Renal pelvis (tissue), 4 donors: ENCODE results near the gene TRDMT1. TPM values are rescaled to one million over a fixed set of nuclear protein-coding genes. Genes with fewer than 3 reads are reported as not detected.
"Not testable (repeated sequence)": the region's sequence is repeated elsewhere in the genome, so short reads cannot be mapped to it uniquely, and the experiment has no call there.

Source experiments
- DNase-seq: peaks from one replicate; pipeline ENCODE4 v3.0.0-alpha.2; 2013
- polyA plus RNA-seq, 3 donors: library from polyadenylated mRNA; unstranded; fragments of 120-200 nt; gene quantifications; one replicate each; pipeline ENCODE4 v1.2.1, GENCODE V29; 2013; ENCODE audit not compliant: insufficient read length in 3 of 3

TRDMT1 gene
- polyA plus RNA-seq, 3 donors = 9.0 to 12.9 (median 10.9) TPM

DNA sequence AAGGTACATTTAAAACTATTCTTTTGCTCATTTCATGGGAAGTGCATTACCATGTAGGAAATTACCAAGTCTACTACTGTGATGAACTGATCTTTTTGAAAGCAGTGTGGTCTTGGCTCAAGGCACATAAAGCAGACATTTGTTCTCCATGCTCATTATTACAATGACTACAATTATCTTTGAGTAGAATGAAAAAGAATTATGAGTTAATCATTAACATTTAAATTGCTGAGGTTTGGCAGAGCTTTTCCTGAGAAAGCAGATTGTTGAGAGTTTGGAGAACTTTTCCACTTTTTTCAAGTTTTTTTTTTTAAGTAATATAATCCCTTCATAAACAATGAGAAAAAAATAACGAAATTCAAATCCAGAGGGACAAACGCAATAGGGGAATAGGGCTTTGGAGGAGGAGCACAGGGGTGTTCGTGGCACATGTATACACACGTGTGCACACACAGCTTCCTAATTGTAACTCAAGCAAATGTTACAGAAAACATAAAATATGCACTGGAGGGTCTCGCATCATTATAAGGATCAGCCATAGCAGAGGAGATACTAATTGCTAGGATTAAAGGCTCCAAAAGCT lies 62.9 kb downstream of the TRDMT1 start:
- no peak for DNase-seq

DNA sequence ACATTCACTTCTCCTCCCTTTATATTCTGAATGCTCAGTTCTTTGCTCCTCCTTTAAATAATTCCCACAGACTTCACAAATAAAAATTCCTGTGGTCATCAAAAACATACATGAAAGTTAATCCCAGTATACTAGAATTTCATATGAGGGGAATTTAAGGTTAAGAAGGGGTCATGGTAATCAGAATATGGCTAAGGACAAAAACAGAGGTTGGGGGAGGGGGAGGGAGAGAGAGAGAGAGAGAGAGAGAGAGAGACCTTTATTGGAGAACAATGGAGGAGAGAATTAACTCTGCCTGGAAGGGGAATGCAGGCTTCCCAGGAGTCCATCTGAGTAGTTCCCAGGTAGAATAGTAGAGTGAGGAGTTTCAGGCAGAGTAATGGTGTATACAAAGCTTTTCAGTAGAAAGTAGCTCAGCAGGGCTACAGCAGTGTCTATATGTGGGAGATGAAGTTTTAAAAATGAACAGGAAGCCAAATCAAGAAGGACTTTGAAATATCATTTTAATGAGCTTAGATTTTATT lies 66.7 kb downstream of the TRDMT1 start:
- DNase-seq = no peak

DNA sequence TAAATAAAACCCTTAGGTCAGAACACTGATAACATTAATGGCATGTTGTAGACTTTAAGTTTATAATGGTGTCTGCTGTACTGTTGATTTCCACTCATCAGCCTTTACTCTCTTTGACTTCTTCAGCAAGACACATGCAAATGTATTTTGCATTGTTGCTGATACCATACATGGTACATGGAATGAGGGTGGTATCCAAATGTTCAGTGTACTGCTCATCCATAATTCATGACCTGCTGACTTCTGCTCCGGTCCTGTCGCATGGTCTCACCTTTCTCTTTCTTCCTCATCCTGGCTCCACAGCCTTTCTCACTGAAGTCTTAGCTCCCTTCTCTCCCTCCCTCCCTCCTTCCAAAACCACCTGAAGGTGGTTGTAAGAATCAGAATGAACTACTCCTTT lies 67.2 kb downstream of the TRDMT1 start:
- DNase-seq = no peak

DNA sequence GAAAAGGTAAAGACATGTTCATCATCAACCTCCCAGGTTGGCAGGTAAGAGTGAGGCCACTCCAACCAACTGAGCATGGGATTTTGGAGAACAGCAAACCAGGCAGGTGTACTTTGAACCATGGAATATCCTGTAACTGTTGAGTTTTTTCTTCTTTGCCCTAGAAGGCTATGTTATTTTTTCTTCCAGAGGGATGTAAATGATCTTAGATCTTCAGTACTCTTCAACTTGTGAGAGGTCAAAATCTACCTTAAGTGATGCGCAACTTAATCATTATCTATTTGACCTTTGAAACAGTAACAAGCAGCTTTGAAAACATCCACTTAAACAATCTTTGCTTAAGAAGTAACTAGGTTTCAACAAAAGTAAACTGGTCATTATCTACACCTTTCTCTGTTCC lies 71.7 kb downstream of the TRDMT1 start, which contains the start of gene CUBN:
CUBN (minus strand) TSS at position 71 of the 400 bp plus-strand sequence; CDS start at position 25, 46 bp downstream.
- no peak for DNase-seq

DNA sequence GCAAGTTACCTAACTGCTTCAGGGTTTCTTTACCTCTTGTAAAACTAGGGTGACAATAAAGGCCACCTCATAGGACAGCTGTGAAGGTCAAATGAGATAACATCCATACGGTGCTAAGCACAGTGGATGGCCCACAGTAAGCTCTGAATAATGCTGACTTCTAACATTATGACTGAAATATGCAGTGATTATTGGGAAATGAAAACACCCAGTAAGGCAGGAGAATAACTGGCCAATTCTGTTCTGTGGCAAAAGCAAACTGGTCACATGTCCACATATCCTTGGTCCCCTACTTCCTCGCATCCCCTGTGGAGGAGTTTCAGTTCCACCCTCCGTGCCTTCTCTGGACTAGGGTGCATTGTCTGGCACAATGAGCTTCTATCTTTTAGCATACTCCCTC lies 73.2 kb downstream of the TRDMT1 start:
- DNase-seq = no peak

DNA sequence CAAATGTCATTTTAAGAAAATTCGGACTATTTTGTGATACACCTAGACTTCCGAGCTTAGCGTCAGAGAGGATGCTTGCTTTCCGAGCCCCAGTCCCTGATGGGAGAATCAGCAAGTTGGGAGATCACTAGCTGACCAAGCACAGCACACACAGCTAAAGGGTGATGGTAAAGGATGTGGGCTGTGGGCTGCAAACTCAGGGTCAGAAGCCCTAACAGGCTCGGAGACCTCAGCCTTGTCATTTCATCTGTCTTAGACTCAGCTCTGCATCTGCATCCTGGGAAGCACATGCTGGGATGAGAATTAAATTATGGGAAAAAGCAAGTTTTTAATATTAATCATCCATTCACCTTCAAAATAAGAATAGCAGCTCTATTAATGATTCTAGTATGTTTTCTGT lies 75.1 kb downstream of the TRDMT1 start:
- DNase-seq = no peak

DNA sequence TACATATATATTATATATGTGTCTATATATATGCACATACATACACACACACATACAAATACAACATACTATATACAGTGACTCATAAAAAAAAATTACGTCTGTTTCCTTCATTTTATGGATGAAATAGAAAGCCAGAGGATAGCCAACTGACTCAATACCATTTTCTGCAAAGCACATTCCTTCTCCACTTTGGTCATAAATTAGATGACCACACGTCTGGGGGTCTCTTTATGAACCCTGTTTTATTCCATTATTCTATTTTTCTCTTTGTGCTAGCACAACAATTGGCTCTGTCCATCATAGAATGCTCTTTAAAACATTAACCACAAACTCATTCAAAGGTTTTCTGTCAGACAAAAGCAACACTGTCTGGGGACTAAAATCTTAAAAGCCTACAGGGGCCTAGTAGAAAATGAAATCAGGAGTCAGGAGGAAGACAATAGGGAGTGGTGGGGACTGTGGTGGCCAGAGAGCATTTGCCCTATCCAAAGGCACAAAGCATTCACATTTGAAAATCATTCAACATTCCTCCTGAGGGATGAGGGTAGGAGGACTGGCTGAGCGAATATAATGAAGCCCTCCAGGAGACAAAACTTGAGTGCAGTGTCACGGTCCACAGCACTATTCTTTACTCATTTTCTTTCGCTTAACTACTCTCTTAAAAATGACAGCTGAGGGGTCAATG lies 76.1 kb downstream of the TRDMT1 start:
- no peak for DNase-seq

DNA sequence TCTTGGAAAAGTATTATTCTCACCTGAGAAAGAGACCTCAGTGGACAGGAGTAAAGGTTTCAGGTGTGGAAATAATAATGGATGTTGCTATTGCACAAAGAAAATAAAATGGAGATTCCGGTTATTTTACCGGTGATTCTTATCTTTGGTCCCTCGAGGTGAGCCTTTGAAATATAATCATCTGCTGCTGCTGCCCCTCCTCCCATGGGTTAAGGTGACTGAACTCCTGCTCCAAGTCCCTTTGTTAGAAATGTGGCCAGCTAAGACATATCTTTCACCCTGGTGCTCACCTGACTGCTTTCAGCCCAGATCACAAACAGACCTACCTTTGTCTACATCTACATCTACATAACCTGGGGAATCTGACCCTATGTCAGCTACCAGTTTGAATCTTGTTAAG lies 77.5 kb downstream of the TRDMT1 start:
- no peak for DNase-seq

DNA sequence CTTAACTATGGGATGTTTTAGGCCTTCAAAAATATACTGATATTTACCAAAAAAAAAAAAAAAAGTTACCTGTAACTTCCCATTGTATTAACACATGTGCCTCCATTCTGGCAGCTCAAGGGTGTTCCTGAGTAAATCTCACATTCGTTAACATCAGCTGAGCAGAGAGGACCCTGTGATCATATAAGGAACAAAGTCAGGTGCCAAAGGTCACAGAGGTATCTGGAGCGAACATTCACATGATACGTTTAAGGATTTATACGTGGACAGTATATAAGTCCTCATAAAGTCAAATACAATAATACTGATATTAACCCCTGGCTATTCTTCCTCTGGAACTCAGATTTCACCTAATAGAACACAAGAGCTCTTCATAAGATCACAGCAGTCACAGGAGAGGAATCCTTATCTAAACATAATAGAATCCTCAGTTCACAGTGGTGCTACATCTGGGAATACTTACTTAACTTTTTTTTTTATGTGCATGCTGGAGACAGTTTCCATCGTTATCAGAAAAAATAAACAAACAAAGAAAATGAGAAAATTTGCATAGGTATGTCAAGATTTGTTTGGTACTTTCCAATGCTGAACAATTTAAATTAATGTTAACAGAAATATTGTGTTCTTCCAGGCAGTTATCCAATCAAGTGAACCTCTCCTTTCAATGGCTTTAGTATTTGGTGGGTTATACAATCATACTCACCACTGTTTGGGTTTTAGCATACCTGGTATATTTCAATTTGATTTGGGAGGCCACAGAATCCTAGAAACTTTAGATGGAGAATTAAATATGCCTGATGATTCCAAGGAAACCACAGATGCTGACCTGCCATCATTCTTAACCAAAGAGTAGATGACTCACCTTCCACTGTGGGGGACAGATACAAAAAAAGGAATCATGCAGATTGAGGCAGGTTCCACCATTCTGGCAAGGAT lies 78.5 kb downstream of the TRDMT1 start:
- DNase-seq = no peak

DNA sequence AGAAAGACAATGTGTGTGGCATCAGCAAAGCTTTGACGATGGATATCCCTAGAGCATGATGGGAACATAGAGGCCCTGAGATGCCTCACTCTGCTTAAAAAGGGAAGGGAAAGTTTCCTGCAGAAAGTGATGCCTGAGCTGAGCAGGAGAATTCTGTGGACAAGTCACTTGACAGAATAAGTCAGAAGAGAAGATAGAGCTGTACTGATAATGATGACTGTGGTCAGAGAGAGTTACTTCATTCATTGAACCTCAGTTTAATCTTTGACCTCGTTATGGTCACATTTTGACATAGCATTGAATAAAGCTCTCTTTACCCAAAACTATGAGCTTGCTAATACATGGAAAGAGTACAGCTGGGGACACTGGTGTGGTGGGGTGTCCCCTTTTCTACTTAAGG lies 79.4 kb downstream of the TRDMT1 start:
- no peak for DNase-seq

DNA sequence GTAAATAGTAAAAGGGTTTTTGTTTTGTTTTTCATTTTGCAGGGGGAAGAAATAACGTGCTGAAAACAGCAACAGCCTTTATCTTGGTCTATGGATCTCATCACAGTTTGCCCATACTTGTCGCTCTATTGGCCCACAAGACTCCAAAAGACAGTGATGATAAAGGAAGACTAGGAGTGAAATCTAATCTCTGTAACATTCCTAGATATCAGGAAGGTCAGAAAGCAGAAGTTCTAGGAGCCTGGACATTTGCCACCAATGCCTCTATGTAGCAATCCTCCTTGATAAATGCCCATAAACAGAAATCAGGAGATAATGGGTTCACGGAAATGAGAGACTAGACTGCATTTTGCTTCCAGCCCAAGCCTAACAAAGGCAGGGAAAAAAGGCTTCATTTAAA lies 80.8 kb downstream of the TRDMT1 start:
- DNase-seq = no peak

DNA sequence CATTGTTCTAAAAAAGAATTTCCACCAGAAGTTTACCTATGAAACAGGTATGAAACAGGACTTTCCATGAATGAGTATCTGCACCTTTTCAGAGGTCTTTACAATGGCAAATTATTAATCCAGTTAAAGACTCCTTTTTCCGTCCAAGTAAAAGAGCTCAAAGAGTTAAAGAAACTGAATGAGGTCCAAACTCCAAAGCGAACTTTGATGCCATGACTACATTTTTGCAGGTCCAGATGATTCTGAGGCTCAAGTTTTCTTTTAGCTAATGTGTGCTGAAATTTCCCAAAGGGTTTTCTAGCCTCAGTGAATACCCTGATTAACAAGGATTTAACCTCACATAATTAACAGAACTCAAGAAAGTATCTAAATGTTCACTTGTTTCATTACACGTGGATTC lies 81.6 kb downstream of the TRDMT1 start:
- no peak for DNase-seq

DNA sequence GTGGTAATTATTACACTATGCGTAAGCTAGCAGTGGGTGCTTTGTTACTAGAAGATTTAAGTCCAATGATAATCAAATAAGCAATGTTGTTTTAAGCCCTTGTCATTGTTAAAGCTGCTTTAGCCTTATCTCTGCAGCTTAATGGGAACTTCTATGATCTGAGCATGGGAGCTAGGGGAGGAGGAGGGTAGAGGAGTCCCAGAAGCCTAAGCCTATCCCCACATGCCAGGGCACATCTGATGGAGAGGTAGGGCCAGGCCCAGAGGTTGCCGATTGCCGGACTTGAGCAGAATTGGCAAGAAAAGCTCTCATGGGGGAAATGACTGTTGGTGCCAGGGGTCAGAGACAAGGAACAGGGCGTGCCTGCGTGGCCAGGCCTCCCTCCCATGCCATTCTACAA lies 85.3 kb downstream of the TRDMT1 start:
- no peak for DNase-seq

DNA sequence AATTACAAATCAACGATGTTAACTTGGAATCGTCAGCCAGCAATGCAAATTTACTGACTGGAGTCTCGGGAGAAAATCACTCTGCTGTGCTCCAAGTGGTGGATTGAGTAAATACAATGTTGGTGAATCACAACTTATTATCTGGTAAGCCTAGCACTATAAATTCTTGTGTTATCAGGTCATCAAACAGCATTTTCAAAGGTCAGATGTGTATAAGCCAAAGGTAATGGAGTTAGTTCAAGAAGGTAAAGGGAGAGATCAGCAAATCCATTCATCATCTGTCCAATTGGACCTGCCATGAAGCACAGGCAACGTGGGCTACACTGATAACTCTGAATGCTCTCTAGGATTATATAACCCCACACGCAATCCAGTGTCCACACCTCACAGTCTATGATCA lies 85.8 kb downstream of the TRDMT1 start:
- no peak for DNase-seq

DNA sequence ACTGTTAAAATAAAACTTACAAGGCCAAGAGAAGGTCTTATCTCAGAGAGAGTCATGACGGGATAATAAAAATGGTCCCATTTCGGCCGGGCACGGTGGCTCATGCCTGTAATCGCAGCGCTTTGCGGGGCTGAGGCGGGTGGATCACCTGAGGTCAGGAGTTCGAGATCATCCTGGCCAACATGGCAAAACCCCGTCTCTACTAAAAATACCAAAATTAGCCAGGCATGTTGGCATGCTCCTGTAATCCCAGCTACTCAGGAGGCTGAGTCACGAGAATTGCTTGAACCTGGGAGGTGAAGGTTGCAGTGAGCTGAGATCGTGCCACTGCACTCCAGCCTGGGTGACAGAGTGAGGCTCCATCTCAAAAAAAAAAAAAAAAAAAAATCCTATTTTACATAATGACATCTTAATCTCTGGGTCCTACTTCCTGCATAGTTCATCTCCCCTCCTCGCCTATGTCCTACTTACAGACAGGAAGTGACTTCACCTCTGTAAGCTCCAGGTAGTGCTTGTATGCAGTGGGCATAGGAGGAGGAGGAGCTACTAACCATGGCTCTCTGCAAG lies 86.5 kb downstream of the TRDMT1 start:
- not testable (repeated sequence) for DNase-seq

DNA sequence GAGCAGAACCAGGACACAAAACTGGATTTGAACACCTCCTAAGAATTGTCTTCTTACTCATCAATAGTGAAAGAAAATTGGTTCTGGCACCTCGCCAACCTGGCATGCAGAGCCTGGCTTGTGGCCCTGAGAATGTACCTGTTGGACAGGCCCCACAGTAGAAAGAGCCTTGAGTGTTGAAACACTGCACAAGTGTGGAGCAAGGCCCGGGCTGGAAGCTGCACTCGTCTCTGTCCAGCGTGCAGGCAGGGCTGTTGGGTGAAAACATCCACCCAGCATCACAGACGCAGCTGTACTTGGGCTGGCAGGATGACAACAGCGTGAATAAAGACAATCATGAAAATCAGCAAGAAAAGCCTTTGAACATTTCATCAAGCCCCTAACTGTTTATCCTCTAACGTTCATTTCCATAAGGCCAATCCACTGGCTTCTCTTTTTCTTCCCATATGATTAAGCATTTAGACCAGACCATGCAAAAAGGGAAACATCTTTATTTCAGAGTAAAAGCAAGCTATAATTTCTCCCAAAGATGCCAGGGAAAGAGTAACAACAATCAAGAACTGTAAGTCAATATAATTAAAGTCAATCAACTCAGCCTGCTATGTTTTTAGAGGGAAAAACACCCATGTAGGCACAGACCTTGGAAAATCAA lies 87.5 kb downstream of the TRDMT1 start:
- DNase-seq = no peak

DNA sequence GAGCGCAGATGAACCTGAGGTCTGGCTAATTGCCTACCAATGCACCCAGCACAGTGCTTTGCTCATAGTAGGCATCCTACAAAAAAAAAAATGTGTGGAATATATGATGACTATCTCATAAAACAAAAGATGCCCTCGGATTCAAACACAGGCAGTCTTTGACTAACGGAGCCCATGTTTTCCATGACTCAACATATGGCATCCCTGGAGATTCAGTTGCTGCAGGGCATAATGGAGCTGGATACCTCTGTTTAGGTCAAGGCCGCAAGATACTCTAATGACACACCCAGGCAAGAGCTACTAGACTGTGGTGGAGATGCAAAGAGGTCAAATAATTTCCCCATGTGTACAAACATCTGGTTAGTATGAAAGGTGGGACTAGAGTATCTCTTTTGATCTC lies 88.1 kb downstream of the TRDMT1 start:
- DNase-seq = no peak

DNA sequence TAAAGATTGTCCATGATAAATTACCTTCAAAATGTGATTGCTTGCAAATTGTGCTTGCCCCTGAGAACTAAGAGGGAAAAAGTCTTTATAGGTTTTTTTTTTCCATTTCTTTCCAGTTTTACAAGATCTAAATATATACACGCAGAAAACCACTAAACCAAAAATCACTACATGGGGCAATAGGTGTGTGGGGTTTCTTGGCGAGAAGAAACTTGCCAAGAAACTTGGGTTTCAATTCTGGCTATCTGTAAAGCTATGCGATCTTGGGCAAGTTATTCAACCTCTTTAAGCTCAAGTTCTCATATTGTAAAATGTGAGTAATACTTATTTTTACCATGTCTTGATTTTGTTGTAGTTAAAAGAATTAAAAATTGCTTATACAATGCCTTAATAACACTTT lies 88.9 kb downstream of the TRDMT1 start:
- DNase-seq = no peak

DNA sequence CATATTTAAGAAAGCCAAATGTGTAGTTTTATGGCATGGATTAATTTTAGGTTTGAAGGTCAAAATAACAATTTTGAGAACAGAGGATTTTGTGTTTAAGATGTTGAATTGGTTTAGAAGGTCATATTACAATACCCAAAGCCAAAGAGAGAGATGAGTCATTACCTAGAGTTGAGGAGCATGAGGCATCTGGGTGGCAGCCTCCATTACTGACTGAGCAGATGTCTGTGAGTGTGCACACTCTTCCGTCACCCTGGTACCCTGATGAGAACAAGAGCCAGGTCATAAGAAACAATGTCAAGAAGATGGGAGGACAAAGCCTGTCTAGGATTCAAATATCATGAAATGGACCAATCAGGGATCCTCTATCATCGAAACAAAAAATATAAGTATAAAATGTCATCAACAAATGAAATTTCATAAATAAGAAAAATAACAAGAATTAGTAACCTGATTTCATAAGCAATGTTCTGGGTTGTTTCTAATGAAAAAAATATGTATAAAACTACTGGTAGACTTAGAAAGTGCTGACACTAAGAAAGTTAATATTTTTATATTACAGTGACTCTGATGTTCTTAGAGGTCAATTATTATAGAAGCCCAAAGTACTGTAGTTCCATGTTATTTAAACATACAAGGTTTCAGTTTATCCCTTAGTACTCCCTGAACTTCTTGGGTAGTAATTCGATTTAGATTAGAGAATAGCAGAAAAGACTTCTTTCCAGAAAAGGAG lies 91.8 kb downstream of the TRDMT1 start:
- DNase-seq = no peak

DNA sequence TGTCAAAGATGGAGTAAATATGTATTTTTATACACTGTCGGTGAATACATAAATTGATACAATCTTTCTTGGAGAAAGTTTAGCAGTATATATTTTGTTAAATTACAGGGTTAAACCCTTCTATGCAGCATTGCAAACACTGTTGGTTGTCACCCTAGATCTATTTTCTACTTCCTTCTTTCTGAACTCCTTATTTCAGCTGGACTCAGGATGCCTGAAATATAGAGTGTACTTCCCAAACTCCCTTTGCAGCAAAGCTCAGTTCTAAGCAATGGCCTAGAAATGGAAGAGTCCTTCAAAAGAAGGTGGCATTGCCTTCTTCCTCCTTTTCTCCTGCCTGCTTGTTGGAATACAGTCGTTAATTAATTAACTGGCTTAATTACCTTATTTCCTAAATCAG lies 92.4 kb downstream of the TRDMT1 start:
- no peak for DNase-seq

DNA sequence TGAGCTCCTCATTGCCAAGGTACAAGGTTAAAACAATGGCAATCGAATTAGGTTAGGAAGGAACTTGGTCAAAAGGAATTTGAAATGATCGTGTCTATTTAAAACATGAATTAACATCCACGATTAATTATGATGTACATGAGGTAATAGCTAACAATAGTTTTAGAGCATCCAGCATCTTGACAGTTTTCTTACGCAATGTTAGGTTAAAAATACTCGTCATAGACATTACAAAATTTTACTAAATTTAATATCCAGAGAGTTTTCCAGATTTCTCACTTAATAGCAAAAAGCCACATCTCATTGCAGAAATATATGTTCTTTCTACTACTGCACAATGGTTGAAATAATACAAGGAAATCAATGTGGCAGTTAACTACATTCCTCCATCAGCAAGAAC lies 94.5 kb downstream of the TRDMT1 start:
- DNase-seq = no peak
